ENCODE measurements around the gene SEC61B. TPM values are rescaled to one million over a fixed set of nuclear protein-coding genes. Genes with fewer than 3 reads are reported as not detected.

The SEC61B gene
- total and polyA plus RNA-seq, 2 experiments from 2014 or later: 133 to 602 TPM

GRCh38 chr9:99183616-99184015 is 38.5 kb upstream of the SEC61B start:
- no peaks in the 10 kb centered on the region for H3K36me3 Mint-ChIP-seq (ENCODE audit: low read depth)
- H3K4me3 Mint-ChIP-seq: no peak overlapping the region
- Histone ChIP-seq H3K9me2 (ENCODE audit: insufficient read depth) (no peaks in the 10 kb centered on the region), H3K4me2 (no peak overlapping the region), H4K20me1 (replicated peaks; ENCODE audit: insufficient read depth) (no peaks in the 10 kb centered on the region), H3K79me2 (replicated peaks; ENCODE audit: insufficient read depth) (no peaks in the 10 kb centered on the region), H3F3A (replicated peaks; ENCODE audit: low read depth) (no peaks in the 10 kb centered on the region), H3K27me3 (ENCODE audit: insufficient read depth) (no peaks in the 10 kb centered on the region), H3K36me3 (ENCODE audit: insufficient read depth) (no peaks in the 10 kb centered on the region), H2AFZ (peak overlapping the region; percentile 97; the same call in 1 of the 2 replicates), H3K27ac (ENCODE audit: low read depth) (no peak overlapping the region), H3K4me1 (ENCODE audit: insufficient read depth) (peaks cover 13% of the 10 kb centered on the region), H3K4me3 (no peak overlapping the region)
- H3K9me3 Mint-ChIP-seq: no peaks in the 10 kb centered on the region
- DNase-seq (ENCODE audit: low spot score) (no peak), ATAC-seq (no peak)
- no peak overlapping the region for H3K27ac Mint-ChIP-seq
- peaks cover 3% of the 10 kb centered on the region for H3K27me3 Mint-ChIP-seq (ENCODE audit: insufficient read depth, low read depth, poor library complexity)
- H3K4me1 Mint-ChIP-seq: peaks cover 14% of the 10 kb centered on the region
- TF ChIP-seq EZH2phosphoT487 (IDR thresholded peaks at IDR 0.05; ENCODE audit: unreplicated experiment): no peak
- TF ChIP-seq ZNF462 (CRISPR knock-in tag; IDR thresholded peaks at IDR 0.05): no peak
- TF ChIP-seq NANOG (IDR thresholded peaks at IDR 0.05; ENCODE audit: borderline replicate concordance): no peak
- TF ChIP-seq ZNF331 (CRISPR knock-in tag; IDR thresholded peaks at IDR 0.05; ENCODE audit: low read depth): no peak
- no peak for TF ChIP-seq CREB1 (CRISPR knock-in tag; IDR thresholded peaks at IDR 0.05; ENCODE audit: low read depth)
- TF ChIP-seq EZH2 (IDR thresholded peaks at IDR 0.05; ENCODE audit: low read depth, unreplicated experiment): no peak
- TF ChIP-seq JUNB (IDR thresholded peaks at IDR 0.05; ENCODE audit: unreplicated experiment): no peak
- TF ChIP-seq STAT1 (IDR thresholded peaks at IDR 0.05; ENCODE audit: unreplicated experiment): no peak
- no peak for TF ChIP-seq CTCF (conservative IDR thresholded peaks at IDR 0.05; ENCODE audit: low read depth in 2 of 2)
- no peak for TF ChIP-seq POLR2AphosphoS5 (IDR thresholded peaks at IDR 0.05; ENCODE audit: low read depth)
- no peak for TF ChIP-seq ZNF114 (CRISPR knock-in tag; IDR thresholded peaks at IDR 0.05)
- no peak for TF ChIP-seq REST (IDR thresholded peaks at IDR 0.05; ENCODE audit: unreplicated experiment)
- TF ChIP-seq ETS1 (IDR thresholded peaks at IDR 0.05): no peak
